PC-9 (cell line): ENCODE results near the gene ANKS1B. TPM values are rescaled to one million over a fixed set of nuclear protein-coding genes. Genes with fewer than 3 reads are reported as not detected.
A peak's percentile ranks its signal among the peaks of the same experiment; 100 is the strongest.

Experiments
- BruUV-seq: library from RNA; stranded (reverse); fragments of 400-500 nt; replicated peaks from 2 replicates; lab custom pipeline; 2021; lab: Mats Ljungman, UMichigan
- CTCF ChIA-PET: fragments of 300-600 bp; sonication (Branson Sonifier 250); formaldehyde crosslinking; loops from one replicate; lab custom pipeline; 2022; ENCODE audit warnings: antibody characterized with exemption; lab: Charles Lee
- POLR2A ChIA-PET: fragments of 300-600 bp; sonication (Branson Sonifier 250); formaldehyde crosslinking; loops from one replicate; lab custom pipeline; 2022; ENCODE audit warnings: antibody characterized with exemption; ENCODE audit not compliant: unreplicated experiment; lab: Charles Lee
- DNase-seq, 2 experiments: peaks; one replicate each; pipeline versions ENCODE4 v3.0.0 to v3.0.0-alpha.2; 2015 to 2022; ENCODE audit warnings: mixed read lengths in 1 of 2
- H2AFZ ChIP-seq: fragments of 200-600 bp; sonication (generic); 2 replicates; pipeline ENCODE4 v1.8.1; 2017; ENCODE audit warnings: antibody characterized with exemption
- H3F3A ChIP-seq: fragments of 200-600 bp; sonication (generic); 2 replicates; pipeline ENCODE4 v1.8.1; 2017; ENCODE audit warnings: antibody characterized with exemption, mild to moderate bottlenecking, low read depth; ENCODE audit not compliant: insufficient read depth
- H3K27ac ChIP-seq: fragments of 200-600 bp; sonication (generic); 2 replicates; pipeline ENCODE4 v1.6.1; 2016; ENCODE audit warnings: mixed run types
- H3K27me3 ChIP-seq: fragments of 200-600 bp; sonication (generic); 2 replicates; pipeline ENCODE4 v1.6.1; 2016; ENCODE audit warnings: low read depth, mixed run types; ENCODE audit not compliant: insufficient read depth
- H3K36me3 ChIP-seq: fragments of 200-600 bp; sonication (generic); 2 replicates; pipeline ENCODE4 v1.6.1; 2016; ENCODE audit warnings: low read depth, mixed run types
- H3K4me1 ChIP-seq: fragments of 200-600 bp; sonication (generic); replicated peaks from 2 replicates; pipeline ENCODE4 v1.6.1; 2016; ENCODE audit warnings: mixed run types; ENCODE audit not compliant: insufficient read depth
- H3K4me2 ChIP-seq: fragments of 200-600 bp; sonication (generic); 2 replicates; pipeline ENCODE4 v1.6.1; 2017; ENCODE audit warnings: mixed run types
- H3K4me3 ChIP-seq: fragments of 200-600 bp; sonication (generic); 2 replicates; pipeline ENCODE4 v1.6.1; 2016; ENCODE audit warnings: mixed run types
- H3K79me2 ChIP-seq: fragments of 200-600 bp; sonication (generic); 2 replicates; pipeline ENCODE4 v1.6.1; 2017; ENCODE audit warnings: low read depth, mixed run types
- H3K9me2 ChIP-seq: fragments of 200-600 bp; sonication (generic); 2 replicates; pipeline ENCODE4 v1.8.1; 2017; ENCODE audit warnings: mild to moderate bottlenecking; ENCODE audit not compliant: insufficient read depth
- H3K9me3 ChIP-seq: fragments of 200-600 bp; sonication (generic); 2 replicates; pipeline ENCODE4 v1.8.1; 2016; ENCODE audit warnings: low read depth; ENCODE audit not compliant: insufficient read depth
- H4K20me1 ChIP-seq: fragments of 200-600 bp; sonication (generic); 2 replicates; pipeline ENCODE4 v1.8.1; 2017; ENCODE audit not compliant: insufficient read depth
- EZH2 ChIP-seq: fragments of 200-600 bp; sonication (generic); IDR thresholded peaks from 2 replicates; pipeline ENCODE4 v1.8.0; 2017; ENCODE audit warnings: antibody characterized with exemption, low read depth
- intact Hi-C: fragments of 100-400 bp; cut with micrococcal nuclease; formaldehyde crosslinking; loops from one replicate; pipeline ENCODE4 v1.10.0; 2022; ENCODE audit not compliant: unreplicated experiment
- total RNA-seq: library from RNA; stranded (reverse); gene quantifications from 2 replicates; pipeline ENCODE4 v1.2.3, GENCODE V29; 2021
- TF ChIP-seq, protein P1 (sequence below): fragments of 200-600 bp; sonication (generic); conservative IDR thresholded peaks from 2 replicates; pipeline ENCODE4 v1.6.1; 2017; ENCODE audit warnings: mixed run types, antibody characterized with exemption, mild to moderate bottlenecking, moderate library complexity

The ANKS1B gene
- total RNA-seq, 1 experiment from 2014 or later, result not detected

DNA sequence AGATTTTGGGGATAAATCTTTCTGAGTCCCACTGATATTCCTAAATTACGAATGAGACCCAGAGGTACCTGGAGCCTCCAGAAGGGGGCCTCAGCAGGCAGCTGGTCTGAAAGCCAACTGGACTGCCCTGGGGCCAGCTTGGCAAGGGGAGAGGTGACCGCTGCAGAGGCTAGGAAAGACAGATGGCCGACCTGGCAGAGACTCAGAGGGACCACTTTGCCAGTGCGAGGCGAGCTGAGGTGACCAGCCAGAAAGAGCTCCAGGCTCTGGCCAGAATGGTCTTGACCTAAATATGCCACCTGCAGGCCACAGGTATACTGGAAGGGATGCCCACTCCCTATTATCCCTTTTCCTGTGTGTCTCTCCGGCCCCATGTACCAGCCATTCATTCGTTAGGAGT lies 594.0 kb downstream of the ANKS1B start:
- no peak for TF ChIP-seq EZH2
- TF ChIP-seq, protein P1, sequence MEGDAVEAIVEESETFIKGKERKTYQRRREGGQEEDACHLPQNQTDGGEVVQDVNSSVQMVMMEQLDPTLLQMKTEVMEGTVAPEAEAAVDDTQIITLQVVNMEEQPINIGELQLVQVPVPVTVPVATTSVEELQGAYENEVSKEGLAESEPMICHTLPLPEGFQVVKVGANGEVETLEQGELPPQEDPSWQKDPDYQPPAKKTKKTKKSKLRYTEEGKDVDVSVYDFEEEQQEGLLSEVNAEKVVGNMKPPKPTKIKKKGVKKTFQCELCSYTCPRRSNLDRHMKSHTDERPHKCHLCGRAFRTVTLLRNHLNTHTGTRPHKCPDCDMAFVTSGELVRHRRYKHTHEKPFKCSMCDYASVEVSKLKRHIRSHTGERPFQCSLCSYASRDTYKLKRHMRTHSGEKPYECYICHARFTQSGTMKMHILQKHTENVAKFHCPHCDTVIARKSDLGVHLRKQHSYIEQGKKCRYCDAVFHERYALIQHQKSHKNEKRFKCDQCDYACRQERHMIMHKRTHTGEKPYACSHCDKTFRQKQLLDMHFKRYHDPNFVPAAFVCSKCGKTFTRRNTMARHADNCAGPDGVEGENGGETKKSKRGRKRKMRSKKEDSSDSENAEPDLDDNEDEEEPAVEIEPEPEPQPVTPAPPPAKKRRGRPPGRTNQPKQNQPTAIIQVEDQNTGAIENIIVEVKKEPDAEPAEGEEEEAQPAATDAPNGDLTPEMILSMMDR, result peak; percentile 49; the same call in 1 of the 2 replicates

DNA sequence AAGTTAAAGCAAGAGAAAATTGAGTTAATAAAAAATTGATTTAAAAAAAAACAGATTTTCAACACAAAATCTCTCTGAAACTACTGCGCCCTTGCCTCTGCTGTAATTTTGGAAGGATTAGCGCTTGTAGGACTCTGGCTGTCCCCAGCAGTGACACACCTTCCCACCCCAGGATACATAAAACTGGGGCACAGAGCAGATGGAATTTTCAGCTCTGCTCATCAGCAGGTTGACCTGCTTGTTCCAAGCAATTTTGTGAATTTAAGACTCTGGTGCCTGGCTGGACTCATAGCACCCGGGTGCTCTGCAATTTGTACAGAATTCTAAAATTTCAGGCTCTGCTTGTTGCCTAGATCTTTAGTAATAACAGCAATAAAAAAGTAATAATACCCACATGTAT lies 595.0 kb downstream of the ANKS1B start:
- TF ChIP-seq, protein P1, result no peak
- no peak for TF ChIP-seq EZH2
- Histone ChIP-seq H2AFZ (no peak overlapping the region), H3K27ac (no peak overlapping the region), H4K20me1 (no peaks in the 10 kb centered on the region), H3F3A (no peaks in the 10 kb centered on the region), H3K79me2 (no peaks in the 10 kb centered on the region), H3K27me3 (no peaks in the 10 kb centered on the region), H3K9me3 (no peaks in the 10 kb centered on the region), H3K36me3 (no peaks in the 10 kb centered on the region), H3K4me1 (no peaks in the 10 kb centered on the region), H3K4me3 (no peak overlapping the region), H3K9me2 (no peaks in the 10 kb centered on the region), H3K4me2 (no peak overlapping the region)
- intact Hi-C loops, result loop anchor here (10.0 kb wide), 1 partner anchor 345 kb away; no protein-coding TSS in a partner anchor
- ChIA-PET POLR2A (no interaction called here), CTCF (no interaction called here)
- no peak for DNase-seq
- BruUV-seq, result no TSS peak

More for the DNA sequence above, 594.0 kb downstream of the ANKS1B start:
- Histone ChIP-seq H3K36me3 (no peaks in the 10 kb centered on the region), H3K27ac (no peak overlapping the region), H3K4me2 (no peak overlapping the region), H3F3A (no peaks in the 10 kb centered on the region), H3K9me2 (no peaks in the 10 kb centered on the region), H3K79me2 (no peaks in the 10 kb centered on the region), H2AFZ (no peak overlapping the region), H3K9me3 (no peaks in the 10 kb centered on the region), H3K27me3 (no peaks in the 10 kb centered on the region), H4K20me1 (no peaks in the 10 kb centered on the region), H3K4me3 (no peak overlapping the region), H3K4me1 (no peaks in the 10 kb centered on the region)
- POLR2A ChIA-PET, result interaction anchor here (0.8 kb wide), 1 partner anchor 913 kb away, joined by 6 read pairs; no protein-coding TSS in a partner anchor
- BruUV-seq, result no TSS peak
- intact Hi-C loops, result loop anchor here (10.0 kb wide), 1 partner anchor 346 kb away; no protein-coding TSS in a partner anchor
- peak in 1 of 2 experiments; percentile 3 for DNase-seq
- CTCF ChIA-PET, result no interaction called here

DNA sequence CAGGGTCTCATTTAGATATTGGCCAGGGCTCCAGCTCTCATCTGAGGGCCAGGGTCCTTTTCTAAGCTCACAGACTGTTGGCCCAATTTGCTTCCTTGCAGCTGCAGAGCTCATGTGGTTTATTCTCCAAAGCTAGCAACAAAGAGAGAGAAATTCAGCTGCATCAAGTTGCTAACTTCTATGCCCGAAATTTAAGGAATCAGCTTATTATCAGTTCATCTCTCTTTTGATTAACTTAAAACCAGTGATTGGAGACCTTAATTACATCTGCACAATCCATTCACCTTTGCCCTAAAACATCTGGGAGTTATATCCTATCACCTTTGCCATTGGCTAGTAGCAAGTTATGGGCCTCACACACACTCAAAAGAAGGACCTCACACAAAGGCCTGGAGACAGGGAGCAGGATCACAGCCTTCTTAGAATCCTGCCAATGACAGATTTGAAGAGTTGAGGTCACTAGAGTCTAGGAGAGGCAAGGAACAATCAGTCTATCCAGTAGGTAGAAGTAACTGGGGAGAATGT lies 596.0 kb downstream of the ANKS1B start:
- no peaks in the 10 kb centered on the region for H3K4me1 ChIP-seq
- no peak overlapping the region for H3K4me2 ChIP-seq
- TF ChIP-seq, protein P1, result no peak
- no peak for TF ChIP-seq EZH2
- no peaks in the 10 kb centered on the region for H3K27me3 ChIP-seq
- H3F3A ChIP-seq, result no peaks in the 10 kb centered on the region
- no peak for DNase-seq
- no peaks in the 10 kb centered on the region for H4K20me1 ChIP-seq
- H3K27ac ChIP-seq, result no peak overlapping the region
- CTCF ChIA-PET, result interaction anchor here (0.6 kb wide), 1 partner anchor 69 kb away, joined by 3 read pairs; no protein-coding TSS in a partner anchor
- H3K36me3 ChIP-seq, result no peaks in the 10 kb centered on the region
- intact Hi-C loops, result no loop called here
- POLR2A ChIA-PET, result no interaction called here
- H3K9me3 ChIP-seq, result no peaks in the 10 kb centered on the region
- no peak overlapping the region for H2AFZ ChIP-seq
- H3K4me3 ChIP-seq, result no peak overlapping the region
- no peaks in the 10 kb centered on the region for H3K9me2 ChIP-seq
- no peaks in the 10 kb centered on the region for H3K79me2 ChIP-seq
- no TSS peak for BruUV-seq
